HEK293 (cell line): ENCODE measurements around the gene SLC22A13.

Source experiments
- CTCF ChIA-PET: fragments of 350-600 bp; formaldehyde crosslinking; extraction: SDS; loops from one replicate; lab custom pipeline; 2021; ENCODE audit warnings: antibody characterized with exemption; lab: Yijun Ruan, JAX
- POLR2A ChIA-PET: fragments of 300-600 bp; formaldehyde crosslinking; extraction: SDS; loops from one replicate; lab custom pipeline; 2020; ENCODE audit warnings: antibody characterized with exemption, inconsistent platforms; lab: Yijun Ruan, JAX
- H3K27ac ChIP-seq: fragments of 200-500 bp; sonication (Bioruptor generic); 2 replicates; pipeline ENCODE4 v1.5.1; 2014; ENCODE audit warnings: low read depth, low read length, control low read depth, inconsistent platforms; ENCODE audit errors: extremely low read depth
- H3K36me3 ChIP-seq, 2 experiments: fragments of 200-500 bp in 1 of 2; sonication (Bioruptor generic) in 1 of 2; 1 replicate in 1 of 2; 2 replicates in 1 of 2; pipeline ENCODE4 v1.5.1; 2014 to 2017; ENCODE audit warnings: inconsistent platforms in 2 of 2, low read length in 2 of 2; ENCODE audit not compliant: control insufficient read depth in 2 of 2, insufficient read depth in 1 of 2
- H3K4me1 ChIP-seq: fragments of 200-500 bp; sonication (Bioruptor generic); 2 replicates; pipeline ENCODE4 v1.5.1; 2014; ENCODE audit warnings: mild to moderate bottlenecking, low read length, inconsistent platforms; ENCODE audit not compliant: control insufficient read depth, insufficient read depth
- H3K4me3 ChIP-seq: 2 replicates; pipeline ENCODE4 v1.5.1; 2011; ENCODE audit warnings: low read depth, mild to moderate bottlenecking, control low read depth, low read length, moderate library complexity
- H3K9me3 ChIP-seq: fragments of 200-500 bp; sonication (Bioruptor generic); 2 replicates; pipeline ENCODE4 v1.5.1; 2014; ENCODE audit warnings: low read depth, low read length, inconsistent platforms; ENCODE audit not compliant: control insufficient read depth, insufficient read depth
- BCL11B ChIP-seq: fragments of 450-650 bp; formaldehyde crosslinking; IDR thresholded peaks from 2 replicates; pipeline ENCODE4 v1.5.1; 2016; ENCODE audit warnings: low read depth, missing biosample characterization, missing genetic modification characterization
- GLI4 ChIP-seq: fragments of 450-650 bp; formaldehyde crosslinking; IDR thresholded peaks from 2 replicates; pipeline ENCODE4 v1.5.1; 2016; ENCODE audit warnings: missing biosample characterization, missing genetic modification characterization
- PRDM10 ChIP-seq: fragments of 450-650 bp; formaldehyde crosslinking; IDR thresholded peaks from 2 replicates; pipeline ENCODE4 v1.5.1; 2016; ENCODE audit warnings: missing biosample characterization, missing genetic modification characterization
- TSHZ1 ChIP-seq: fragments of 450-650 bp; formaldehyde crosslinking; IDR thresholded peaks from 2 replicates; pipeline ENCODE4 v1.5.1; 2016; ENCODE audit warnings: missing biosample characterization, missing genetic modification characterization, borderline replicate concordance
- ZBTB21 ChIP-seq: fragments of 450-650 bp; formaldehyde crosslinking; IDR thresholded peaks from 2 replicates; pipeline ENCODE4 v1.5.1; 2017; ENCODE audit warnings: missing biosample characterization, missing genetic modification characterization
- ZBTB26 ChIP-seq: fragments of 450-650 bp; formaldehyde crosslinking; optimal IDR thresholded peaks from 2 replicates; pipeline ENCODE3; 2016; ENCODE audit warnings: missing biosample characterization, mild to moderate bottlenecking, missing genetic modification characterization
- ZFP41 ChIP-seq: fragments of 450-650 bp; formaldehyde crosslinking; IDR thresholded peaks from 2 replicates; pipeline ENCODE4 v1.5.1; 2016; ENCODE audit warnings: missing biosample characterization, missing genetic modification characterization, borderline replicate concordance
- ZNF202 ChIP-seq: fragments of 450-650 bp; formaldehyde crosslinking; IDR thresholded peaks from 2 replicates; pipeline ENCODE4 v1.5.1; 2016; ENCODE audit warnings: missing biosample characterization, missing genetic modification characterization, borderline replicate concordance
- ZNF214 ChIP-seq: fragments of 450-650 bp; formaldehyde crosslinking; IDR thresholded peaks from 2 replicates; pipeline ENCODE4 v1.5.1; 2017; ENCODE audit warnings: missing biosample characterization, mild to moderate bottlenecking, missing genetic modification characterization, borderline replicate concordance
- ZNF335 ChIP-seq: fragments of 450-650 bp; formaldehyde crosslinking; conservative IDR thresholded peaks from 2 replicates; pipeline ENCODE4 v1.5.1; 2016; ENCODE audit warnings: missing biosample characterization, missing genetic modification characterization
- ZNF518A ChIP-seq: fragments of 450-650 bp; formaldehyde crosslinking; conservative IDR thresholded peaks from 2 replicates; pipeline ENCODE4 v1.5.1; 2016; ENCODE audit warnings: low read depth, missing biosample characterization, missing genetic modification characterization
- ZNF544 ChIP-seq: fragments of 450-650 bp; formaldehyde crosslinking; IDR thresholded peaks from 2 replicates; pipeline ENCODE4 v1.5.0; 2017; ENCODE audit warnings: missing biosample characterization, missing genetic modification characterization
- ZNF549 ChIP-seq: fragments of 450-650 bp; IDR thresholded peaks from 2 replicates; pipeline ENCODE4 v1.5.1; 2018; ENCODE audit warnings: missing biosample characterization, missing genetic modification characterization, mild to moderate bottlenecking, inconsistent platforms, moderate library complexity
- ZNF571 ChIP-seq: fragments of 450-650 bp; formaldehyde crosslinking; IDR thresholded peaks from 2 replicates; pipeline ENCODE4 v1.5.0; 2017; ENCODE audit warnings: missing biosample characterization, missing genetic modification characterization
- ZNF677 ChIP-seq: fragments of 450-650 bp; IDR thresholded peaks from 2 replicates; pipeline ENCODE4 v1.5.0; 2018; ENCODE audit warnings: missing biosample characterization, mild to moderate bottlenecking, missing genetic modification characterization, moderate library complexity
- ZNF701 ChIP-seq: fragments of 450-650 bp; formaldehyde crosslinking; IDR thresholded peaks from 2 replicates; pipeline ENCODE4 v1.5.1; 2016; ENCODE audit warnings: missing biosample characterization, missing genetic modification characterization

The SLC22A13 gene

GRCh38 chr3:38281895-38282686, 16.5 kb downstream of the SLC22A13 start, which contains the start of gene SLC22A14:
SLC22A14 (plus strand) TSS chr3:38282294; CDS start chr3:38306027, 23,733 bp downstream.
- POLR2A ChIA-PET = no interaction called here
- TF ChIP-seq ZNF701 (no peak), GLI4 (tag by site-specific recombination) (no peak), TSHZ1 (tag by site-specific recombination) (no peak), ZNF214 (tag by site-specific recombination) (no peak), ZNF335 (tag by site-specific recombination) (no peak), ZBTB21 (tag by site-specific recombination) (no peak), PRDM10 (tag by site-specific recombination) (no peak), BCL11B (tag by site-specific recombination) (no peak), ZNF518A (no peak), ZNF549 (tag by site-specific recombination) (no peak), ZNF544 (tag by site-specific recombination) (no peak), ZNF571 (tag by site-specific recombination) (no peak), ZNF202 (tag by site-specific recombination) (no peak), ZBTB26 (no peak), ZFP41 (tag by site-specific recombination) (no peak), ZNF677 (tag by site-specific recombination) (no peak)

More at GRCh38 chr3:38281895-38282686, 16.5 kb downstream of the SLC22A13 start, which contains the start of gene SLC22A14:
- H3K4me1 ChIP-seq = no peaks in the 10 kb centered on the region
- H3K4me3 ChIP-seq = no peak within 1 kb of the TSS
- no peaks in the 10 kb centered on the region for H3K9me3 ChIP-seq
- CTCF ChIA-PET = interaction anchor here (0.6 kb wide), 1 partner anchor 1096 kb away, joined by 3 read pairs; no protein-coding TSS in a partner anchor
- H3K36me3 ChIP-seq = no peaks in the 10 kb centered on the region
- no peak within 1 kb of the TSS for H3K27ac ChIP-seq
